Thyroid gland (tissue), 4 donors: ENCODE measurements around the gene BBS4.
"Not testable (repeated sequence)": the region's sequence is repeated elsewhere in the genome, so short reads cannot be mapped to it uniquely, and the experiment has no call there.

Experiments
- POLR2A ChIP-seq, 2 donors: fragments of 450-650 bp; IDR thresholded peaks; one replicate each; pipeline ENCODE4 v1.6.1; 2017; ENCODE audit warnings: antibody characterized with exemption in 2 of 2, mild to moderate bottlenecking in 2 of 2, moderate library complexity in 1 of 2
- TF ChIP-seq, protein P1 (sequence below), 6 experiments: fragments of 200-600 bp in 3 of 6; fragments of 450-650 bp in 3 of 6; sonication (generic) in 3 of 6; IDR thresholded peaks; one replicate each; pipeline ENCODE4 v1.5.1; 2016 to 2019; ENCODE audit warnings: antibody characterized with exemption in 6 of 6, mild to moderate bottlenecking in 2 of 6, inconsistent platforms in 1 of 6, moderate library complexity in 1 of 6

DNA sequence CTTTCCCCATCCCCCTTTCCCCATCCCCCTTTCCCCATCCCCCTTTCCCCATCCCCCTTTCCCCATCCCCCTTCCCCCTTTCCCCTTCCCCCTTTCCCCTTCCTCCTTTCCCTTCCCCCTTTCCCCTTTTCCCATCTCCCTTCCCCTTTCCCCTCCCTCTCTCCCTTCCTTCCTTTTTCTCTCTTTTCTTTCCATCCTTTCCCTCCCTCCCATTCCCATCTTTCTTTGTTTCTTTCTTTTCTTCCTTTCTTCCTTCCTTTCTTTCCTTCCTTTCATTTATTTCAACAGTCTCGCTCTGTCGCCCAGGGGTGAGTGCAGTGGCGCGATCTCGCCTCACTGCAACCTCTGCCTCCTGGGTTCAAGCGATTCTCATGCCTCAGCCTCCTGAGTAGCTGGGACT lies 39.8 kb downstream of the BBS4 start:
- TF ChIP-seq, protein P1, sequence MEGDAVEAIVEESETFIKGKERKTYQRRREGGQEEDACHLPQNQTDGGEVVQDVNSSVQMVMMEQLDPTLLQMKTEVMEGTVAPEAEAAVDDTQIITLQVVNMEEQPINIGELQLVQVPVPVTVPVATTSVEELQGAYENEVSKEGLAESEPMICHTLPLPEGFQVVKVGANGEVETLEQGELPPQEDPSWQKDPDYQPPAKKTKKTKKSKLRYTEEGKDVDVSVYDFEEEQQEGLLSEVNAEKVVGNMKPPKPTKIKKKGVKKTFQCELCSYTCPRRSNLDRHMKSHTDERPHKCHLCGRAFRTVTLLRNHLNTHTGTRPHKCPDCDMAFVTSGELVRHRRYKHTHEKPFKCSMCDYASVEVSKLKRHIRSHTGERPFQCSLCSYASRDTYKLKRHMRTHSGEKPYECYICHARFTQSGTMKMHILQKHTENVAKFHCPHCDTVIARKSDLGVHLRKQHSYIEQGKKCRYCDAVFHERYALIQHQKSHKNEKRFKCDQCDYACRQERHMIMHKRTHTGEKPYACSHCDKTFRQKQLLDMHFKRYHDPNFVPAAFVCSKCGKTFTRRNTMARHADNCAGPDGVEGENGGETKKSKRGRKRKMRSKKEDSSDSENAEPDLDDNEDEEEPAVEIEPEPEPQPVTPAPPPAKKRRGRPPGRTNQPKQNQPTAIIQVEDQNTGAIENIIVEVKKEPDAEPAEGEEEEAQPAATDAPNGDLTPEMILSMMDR (IDR thresholded peaks at IDR 0.05) = not testable (repeated sequence)
- not testable (repeated sequence) for TF ChIP-seq POLR2A (IDR thresholded peaks at IDR 0.05)
